ENCODE data around the gene TPX2. TPM values are rescaled to one million over a fixed set of nuclear protein-coding genes. Genes with fewer than 3 reads are reported as not detected.
"Not testable (repeated sequence)": the region's sequence is repeated elsewhere in the genome, so short reads cannot be mapped to it uniquely, and the experiment has no call there.

TPX2 gene
- total and polyA plus RNA-seq, 3 donors from 2014 or later, result 39.7 to 74.6 (median 52.5) TPM

DNA sequence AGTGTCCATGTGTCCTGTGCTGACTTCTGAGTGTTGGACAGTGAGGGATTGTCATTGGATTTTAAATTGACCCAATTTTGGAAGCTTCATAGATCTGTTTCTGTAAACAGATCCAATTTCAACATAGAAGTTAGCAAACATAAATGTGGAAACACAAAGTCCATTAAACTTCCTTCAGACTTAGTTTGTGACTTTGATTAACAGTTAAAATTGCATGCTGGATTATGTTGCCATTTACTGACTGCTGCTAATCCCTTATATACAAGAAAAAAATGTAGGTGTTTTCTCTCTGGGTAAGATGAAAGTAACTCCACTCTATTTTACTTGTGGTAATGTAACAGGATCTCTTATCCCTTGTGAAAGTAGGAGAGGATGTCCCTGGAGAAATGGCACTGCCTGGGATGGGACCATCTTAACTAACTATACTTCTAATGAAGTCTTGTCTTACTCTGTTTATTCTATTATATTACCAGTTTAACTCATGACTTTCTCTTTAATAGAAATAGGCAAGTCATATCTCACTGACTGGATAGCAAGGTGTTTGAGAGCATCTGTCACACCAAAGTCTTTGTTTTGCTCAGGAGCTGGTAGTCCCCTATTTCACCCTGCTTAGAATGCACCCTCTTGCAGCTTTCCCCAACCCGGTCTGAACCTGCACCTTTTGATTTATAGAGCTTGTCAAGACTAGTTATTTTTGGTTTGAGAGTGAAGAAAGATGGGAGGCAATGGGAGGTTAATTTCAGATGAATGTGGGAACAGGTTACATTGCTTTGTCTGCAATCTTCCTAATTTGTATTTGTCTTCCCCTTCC lies 7.2 kb downstream of the TPX2 start:
- H3K4me1 ChIP-seq, result no peaks in the 10 kb centered on the region
- DNase-seq, result no peak
- H3K27ac ChIP-seq, result no peak overlapping the region
- intact Hi-C loops (cut with DNase I; ENCODE audit: low total_unique reads), result no loop called here
- no peak overlapping the region for H3K4me3 ChIP-seq
- TF ChIP-seq, protein P1, sequence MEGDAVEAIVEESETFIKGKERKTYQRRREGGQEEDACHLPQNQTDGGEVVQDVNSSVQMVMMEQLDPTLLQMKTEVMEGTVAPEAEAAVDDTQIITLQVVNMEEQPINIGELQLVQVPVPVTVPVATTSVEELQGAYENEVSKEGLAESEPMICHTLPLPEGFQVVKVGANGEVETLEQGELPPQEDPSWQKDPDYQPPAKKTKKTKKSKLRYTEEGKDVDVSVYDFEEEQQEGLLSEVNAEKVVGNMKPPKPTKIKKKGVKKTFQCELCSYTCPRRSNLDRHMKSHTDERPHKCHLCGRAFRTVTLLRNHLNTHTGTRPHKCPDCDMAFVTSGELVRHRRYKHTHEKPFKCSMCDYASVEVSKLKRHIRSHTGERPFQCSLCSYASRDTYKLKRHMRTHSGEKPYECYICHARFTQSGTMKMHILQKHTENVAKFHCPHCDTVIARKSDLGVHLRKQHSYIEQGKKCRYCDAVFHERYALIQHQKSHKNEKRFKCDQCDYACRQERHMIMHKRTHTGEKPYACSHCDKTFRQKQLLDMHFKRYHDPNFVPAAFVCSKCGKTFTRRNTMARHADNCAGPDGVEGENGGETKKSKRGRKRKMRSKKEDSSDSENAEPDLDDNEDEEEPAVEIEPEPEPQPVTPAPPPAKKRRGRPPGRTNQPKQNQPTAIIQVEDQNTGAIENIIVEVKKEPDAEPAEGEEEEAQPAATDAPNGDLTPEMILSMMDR (IDR thresholded peaks at IDR 0.05), result no peak
- no peak for TF ChIP-seq POLR2A (IDR thresholded peaks at IDR 0.05)
- H3K36me3 ChIP-seq (ENCODE audit: low read depth, missing control alignments), result no peaks in the 10 kb centered on the region
- H3K9me3 ChIP-seq, result no peaks in the 10 kb centered on the region
- WGBS, 2 donors, result 32 to 36% methylated on average over 1 of the region's 1 CpG
- H3K27me3 ChIP-seq, result no peaks in the 10 kb centered on the region

- DNase-seq; intact Hi-C loops (cut with DNase I; ENCODE audit: low total_unique reads); H3K4me3 ChIP-seq; H3K4me1 ChIP-seq; H3K27me3 ChIP-seq; H3K36me3 ChIP-seq (ENCODE audit: low read depth, missing control alignments); H3K27ac ChIP-seq; H3K9me3 ChIP-seq: not testable (repeated sequence)
- WGBS, 2 donors, result 93% methylated on average over 14 of the region's 14 CpGs
These were observed 7.9 kb downstream of the TPX2 start for GRCh38 chr20:31747028-31747427.

- no peak for TF ChIP-seq POLR2A (IDR thresholded peaks at IDR 0.05)
- TF ChIP-seq, protein P1 (IDR thresholded peaks at IDR 0.05), result no peak
- Histone ChIP-seq H3K4me1 (no peaks in the 10 kb centered on the region), H3K36me3 (ENCODE audit: low read depth, missing control alignments) (no peaks in the 10 kb centered on the region), H3K4me3 (no peak overlapping the region), H3K27me3 (no peaks in the 10 kb centered on the region), H3K9me3 (no peaks in the 10 kb centered on the region), H3K27ac (no peak overlapping the region)
- DNase-seq, result no peak
- WGBS, 2 donors, result 54 to 57% methylated on average over 5 of the region's 5 CpGs
- intact Hi-C loops (cut with DNase I; ENCODE audit: low total_unique reads), result no loop called here
These were observed 8.6 kb downstream of the TPX2 start for GRCh38 chr20:31747640-31748039.

DNA sequence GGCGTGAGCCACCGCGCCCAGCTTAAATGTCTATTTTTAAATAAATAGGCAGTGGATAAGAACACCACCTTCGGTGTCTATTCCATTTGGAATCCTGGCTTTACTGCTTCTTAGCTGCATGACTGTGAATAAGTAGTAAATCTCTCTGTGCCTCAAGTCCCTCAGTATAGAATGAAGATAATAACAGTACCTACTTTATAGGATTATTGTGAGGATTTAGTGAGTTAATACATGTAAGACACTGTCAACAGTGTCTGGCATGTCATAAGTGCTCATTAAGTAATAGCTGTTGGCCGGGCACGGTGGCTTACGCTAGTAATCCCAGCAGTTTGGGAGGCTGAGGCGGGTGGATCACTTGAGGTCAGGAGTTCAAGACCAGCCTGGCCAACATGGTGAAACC lies 10.1 kb downstream of the TPX2 start:
- H3K27me3 ChIP-seq, result no peaks in the 10 kb centered on the region
- WGBS, 2 donors, result 93 to 96% methylated on average over 8 of the region's 8 CpGs
- intact Hi-C loops (cut with DNase I; ENCODE audit: low total_unique reads), result no loop called here
- no peak for TF ChIP-seq POLR2A (IDR thresholded peaks at IDR 0.05)
- TF ChIP-seq, protein P1 (IDR thresholded peaks at IDR 0.05), result no peak
- no peaks in the 10 kb centered on the region for H3K36me3 ChIP-seq (ENCODE audit: low read depth, missing control alignments)
- no peak overlapping the region for H3K27ac ChIP-seq
- no peaks in the 10 kb centered on the region for H3K9me3 ChIP-seq
- no peak overlapping the region for H3K4me3 ChIP-seq
- no peak for DNase-seq
- H3K4me1 ChIP-seq, result no peaks in the 10 kb centered on the region

DNA sequence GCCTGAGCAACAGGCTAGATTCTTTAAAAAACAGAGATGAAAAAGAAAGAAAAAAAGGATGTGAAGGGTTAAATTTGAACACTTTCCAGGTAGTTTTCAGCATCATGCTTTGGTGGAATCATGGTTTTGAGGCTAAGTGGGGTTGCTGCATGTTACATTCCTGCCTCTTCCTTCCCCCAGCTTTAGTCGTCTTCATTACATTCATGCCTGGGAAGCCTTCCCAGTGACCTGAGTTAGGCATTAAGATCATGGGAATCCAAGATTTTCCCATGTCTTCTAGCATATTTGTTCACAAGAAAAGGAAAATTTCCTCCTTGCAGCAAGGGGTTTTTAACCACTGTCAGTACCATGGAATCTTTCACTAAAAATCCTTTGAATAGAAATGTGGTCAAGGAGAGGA lies 12.0 kb downstream of the TPX2 start:
- no peak overlapping the region for H3K27ac ChIP-seq
- DNase-seq, result no peak
- no peaks in the 10 kb centered on the region for H3K4me1 ChIP-seq
- TF ChIP-seq POLR2A (IDR thresholded peaks at IDR 0.05), result no peak
- TF ChIP-seq, protein P1 (IDR thresholded peaks at IDR 0.05), result no peak
- H3K9me3 ChIP-seq, result no peaks in the 10 kb centered on the region
- intact Hi-C loops (cut with DNase I; ENCODE audit: low total_unique reads), result no loop called here
- 43 to 58% methylated on average over 1 of the region's 1 CpG for WGBS, 2 donors
- no peaks in the 10 kb centered on the region for H3K36me3 ChIP-seq (ENCODE audit: low read depth, missing control alignments)
- no peak overlapping the region for H3K4me3 ChIP-seq
- no peaks in the 10 kb centered on the region for H3K27me3 ChIP-seq
